Stimulated activated CD8-positive, alpha-beta memory T cell treated with anti-CD3 and anti-CD28 coated beads, Interleukin-4, amount 100 ng/mL, for 4 hours (primary cell): Measurements from ENCODE around the gene ZNF117.
"Not testable (repeated sequence)": the region's sequence is repeated elsewhere in the genome, so short reads cannot be mapped to it uniquely, and the experiment has no call there.

Experiments used
- DNase-seq, 2 donors: peaks; one replicate each; pipeline ENCODE4 v3.0.0-alpha.2; 2020; ENCODE audit warnings: low read depth in 2 of 2, low spot score in 1 of 2

The ZNF117 gene

DNA sequence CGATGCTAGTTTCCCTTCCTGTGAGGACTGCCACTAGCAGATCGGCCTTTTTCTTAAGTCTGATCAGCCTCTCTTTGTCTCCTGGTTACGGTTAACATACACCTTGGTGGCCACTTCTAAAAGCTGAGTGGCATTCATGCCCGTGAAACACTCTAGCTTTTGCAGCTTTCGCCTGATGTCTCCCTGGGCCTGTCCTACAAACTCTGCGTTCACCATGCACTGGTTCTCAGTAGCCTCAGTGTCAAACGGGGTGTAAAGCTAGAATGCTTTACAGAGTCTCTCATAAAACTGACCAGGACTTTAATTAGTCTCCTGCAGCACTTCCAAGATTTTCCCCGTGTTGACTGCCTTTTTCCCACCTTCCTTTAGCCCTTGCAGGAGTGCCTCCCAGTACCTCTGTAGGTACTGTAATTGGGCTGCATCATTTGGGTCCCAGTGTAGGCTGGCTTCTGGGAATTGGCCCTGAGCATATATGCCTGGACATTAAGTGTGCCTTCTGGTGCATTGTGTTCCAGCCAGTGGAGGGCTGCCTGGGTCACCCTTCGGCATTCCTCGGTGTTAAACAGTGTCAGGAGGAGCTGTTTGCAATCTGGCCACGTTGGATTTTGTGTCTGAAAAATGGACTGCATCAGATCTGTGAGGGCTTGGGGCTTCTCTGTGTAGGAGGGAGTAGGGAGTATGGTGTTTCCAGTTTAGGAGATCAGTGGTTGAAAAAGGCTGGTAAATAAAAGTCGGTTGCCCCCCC, 6.5 kb upstream of the ZNF117 start:
- no peak for DNase-seq

- DNase-seq, result no peak
Observed at GRCh38 chr7:64996305-64996704, 5.5 kb upstream of the ZNF117 start.

DNA sequence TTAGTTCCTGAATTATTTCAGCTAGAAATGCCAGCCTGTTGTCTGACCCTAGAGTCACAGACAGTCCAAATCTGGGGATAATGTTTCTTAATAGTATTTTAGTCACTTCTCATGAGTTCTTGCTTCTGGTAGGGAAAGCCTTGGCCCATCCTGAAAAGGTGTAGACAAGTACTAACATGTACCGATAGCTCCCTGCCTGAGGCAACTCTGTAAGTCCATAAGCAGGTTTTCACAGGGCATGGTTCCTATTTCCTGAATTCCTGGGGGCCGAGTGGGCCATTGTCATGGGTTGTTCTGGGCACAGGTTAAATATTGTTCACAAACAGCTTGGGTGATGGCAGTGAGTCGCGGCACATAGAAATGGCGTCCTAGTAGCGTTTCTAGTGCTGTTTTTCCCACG, 3.1 kb upstream of the ZNF117 start:
- DNase-seq, result no peak

- no peak for DNase-seq
Observed at GRCh38 chr7:64992971-64993370, 2.1 kb upstream of the ZNF117 start.

DNA sequence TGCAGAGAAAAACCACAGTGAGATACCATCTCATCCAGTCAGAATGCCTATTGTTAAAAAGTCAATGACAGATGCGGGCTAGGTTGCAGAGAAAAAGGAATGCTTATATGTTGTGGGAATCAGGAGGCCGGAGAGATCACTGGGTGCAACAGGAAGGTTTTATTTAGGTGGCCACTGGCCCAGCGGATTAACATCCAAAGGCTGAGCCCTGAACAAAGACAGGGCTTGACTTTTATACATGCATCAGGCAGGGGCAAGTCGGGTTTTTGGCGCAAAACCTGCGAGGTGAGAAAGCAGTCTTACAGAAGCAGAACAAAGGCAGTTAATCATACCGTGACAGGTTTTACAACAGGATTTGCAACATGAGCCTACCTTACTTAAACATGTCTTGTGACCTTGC, 620 bp downstream of the ZNF117 start:
- DNase-seq, result no peak

GRCh38 chr7:64978497-64979203, 12.2 kb downstream of the ZNF117 start:
- no peak for DNase-seq

DNA sequence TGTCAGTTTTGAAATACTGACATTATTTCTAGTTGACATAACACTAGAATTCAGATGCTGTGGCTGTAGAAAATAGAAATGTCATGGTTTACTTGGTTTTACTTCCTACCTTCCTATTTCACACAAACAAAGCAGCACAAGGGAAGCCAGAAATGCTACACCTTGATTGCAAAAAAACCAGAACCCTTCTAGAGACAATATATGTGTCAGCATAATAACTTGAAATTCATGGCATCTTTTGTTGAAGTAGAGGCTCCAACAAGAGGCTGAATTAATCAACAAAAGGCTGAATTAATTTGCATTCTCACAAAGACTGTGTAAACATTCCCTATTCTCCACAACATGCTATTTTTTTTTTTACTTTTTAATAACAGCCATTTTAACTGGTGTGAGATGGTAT, 25.2 kb downstream of the ZNF117 start:
- no peak for DNase-seq

- no peak for DNase-seq
Observed at GRCh38 chr7:64959072-64959747, 31.6 kb downstream of the ZNF117 start.

- DNase-seq, result no peak
Observed at GRCh38 chr7:64951250-64951848, 39.5 kb downstream of the ZNF117 start.

DNA sequence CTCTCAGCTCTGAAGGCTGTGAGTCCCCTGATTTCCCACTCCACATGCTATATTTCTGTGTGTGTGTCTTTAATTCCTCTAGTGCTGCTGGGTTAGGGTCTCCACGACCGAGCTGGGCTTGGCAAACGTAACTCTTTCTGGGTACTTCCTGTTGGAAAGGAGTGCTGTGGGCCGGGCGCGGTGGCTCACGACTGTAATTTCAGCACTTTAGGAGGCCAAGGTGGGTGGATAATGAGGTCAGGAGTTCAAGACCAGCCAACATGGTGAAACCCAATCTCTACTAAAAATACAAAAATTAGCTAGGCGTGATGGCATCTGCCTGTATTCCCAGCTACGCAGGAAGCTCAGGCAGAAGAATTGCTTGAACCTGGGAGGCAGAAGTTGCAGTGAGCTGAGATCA, 40.2 kb downstream of the ZNF117 start:
- DNase-seq, result not testable (repeated sequence)

DNA sequence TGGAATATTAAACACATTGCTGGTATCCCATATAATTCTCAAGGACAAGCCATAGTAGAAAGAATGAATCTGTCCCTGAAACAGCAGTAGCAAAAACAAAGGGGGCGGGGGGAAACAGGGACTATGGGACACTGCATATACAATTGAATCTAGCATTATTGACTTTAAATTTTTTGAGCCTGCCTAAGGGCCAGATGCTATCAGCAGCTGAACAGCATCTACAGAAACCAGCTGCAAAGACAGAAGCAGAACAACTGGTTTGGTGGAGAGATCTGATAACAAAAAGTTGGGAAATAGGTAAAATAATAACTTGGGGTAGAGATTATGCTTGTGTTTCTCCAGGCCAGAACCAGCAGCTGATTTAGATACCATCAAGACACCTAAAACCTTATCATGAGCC, 42.1 kb downstream of the ZNF117 start:
- not testable (repeated sequence) for DNase-seq

- no peak for DNase-seq
Observed at GRCh38 chr7:64947252-64948000, 43.4 kb downstream of the ZNF117 start.

- no peak for DNase-seq
Observed at GRCh38 chr7:64946772-64947171, 44.1 kb downstream of the ZNF117 start.

DNA sequence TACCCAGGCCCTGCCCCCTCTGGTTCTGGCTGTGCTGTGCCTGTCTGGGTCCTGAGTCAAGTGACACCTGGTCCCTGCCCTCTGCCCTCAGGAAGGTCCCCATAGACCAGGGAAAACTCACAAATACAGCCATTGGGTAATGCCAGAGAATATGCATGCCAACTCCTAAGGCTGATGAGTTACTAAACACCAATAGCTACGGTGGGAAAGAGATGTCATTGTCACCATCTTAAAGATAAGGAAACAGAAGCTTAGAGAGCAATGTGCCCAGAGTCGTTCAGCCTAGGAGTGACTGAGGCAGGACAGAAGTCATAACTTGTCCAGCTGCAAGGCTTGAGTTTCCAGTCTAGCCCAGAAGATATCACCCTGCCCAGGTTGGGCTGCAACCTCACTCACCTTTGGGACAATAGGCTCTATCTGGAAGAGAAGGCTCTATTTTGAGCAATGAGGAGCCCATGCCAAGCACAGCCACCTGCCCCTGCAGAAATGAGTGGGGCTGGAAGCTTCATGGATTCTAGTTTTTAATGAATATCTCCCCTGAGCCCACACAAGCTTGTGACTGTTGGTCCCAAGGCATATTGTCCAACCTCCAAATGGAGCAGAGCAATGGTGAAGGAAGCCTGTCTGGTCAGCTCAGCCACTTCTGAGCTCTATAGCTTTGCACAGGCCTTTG, 45.2 kb downstream of the ZNF117 start:
- DNase-seq, result no peak

DNA sequence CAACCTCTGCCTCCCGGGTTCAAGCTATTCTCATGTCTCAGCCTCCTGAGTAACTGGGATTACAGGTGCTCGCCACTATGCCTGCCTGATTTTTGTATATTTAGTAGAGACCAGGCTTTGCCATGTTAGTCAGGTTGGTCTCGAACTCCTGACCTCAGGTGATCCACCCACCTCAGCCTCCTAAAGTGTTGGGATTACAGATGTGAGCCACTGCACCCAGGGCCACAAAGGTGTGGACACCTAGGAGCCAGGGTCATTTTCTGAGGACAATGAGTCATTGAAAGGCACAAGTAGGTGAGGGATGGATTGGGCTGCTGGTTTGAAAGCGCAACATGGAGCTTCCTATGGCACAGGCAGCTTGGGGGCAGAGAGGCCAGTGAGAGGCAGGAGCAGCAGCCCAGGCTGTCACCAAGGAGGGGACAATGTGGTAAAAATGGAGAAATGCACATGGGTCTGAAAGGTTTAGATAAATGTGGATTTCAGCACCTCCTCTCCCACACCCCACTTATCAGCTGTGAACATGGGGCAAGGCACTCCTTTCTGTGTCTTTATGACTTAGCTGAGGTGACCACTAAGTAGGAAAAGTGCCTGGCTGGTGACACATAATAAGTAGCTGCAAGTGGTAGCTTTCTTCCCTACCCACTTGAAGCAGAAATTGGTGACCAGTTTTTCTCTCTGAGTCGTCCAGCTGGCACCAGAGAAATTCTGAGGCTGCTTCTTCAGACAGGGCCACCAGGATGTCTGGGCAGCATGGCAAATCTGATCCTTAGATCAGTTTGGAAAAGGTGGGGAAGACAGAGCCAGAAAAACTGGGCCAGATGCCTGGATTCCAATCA, 46.0 kb downstream of the ZNF117 start:
- DNase-seq, result not testable (repeated sequence)

GRCh38 chr7:64940021-64940420, 50.8 kb downstream of the ZNF117 start:
- not testable (repeated sequence) for DNase-seq

- DNase-seq, result no peak
Observed at GRCh38 chr7:64938540-64938939, 52.3 kb downstream of the ZNF117 start.

GRCh38 chr7:64934478-64934877, 56.4 kb downstream of the ZNF117 start:
- DNase-seq, result no peak
